Endothelial cell of umbilical vein (primary cell): ENCODE results near the gene SLC25A13.

ENCODE experiments used
- EZH2 ChIP-seq: IDR thresholded peaks from 2 replicates; pipeline ENCODE4 v1.6.1; 2012; ENCODE audit warnings: borderline replicate concordance, low read depth, mild to moderate bottlenecking, moderate library complexity, low read length, inconsistent platforms; ENCODE audit not compliant: severe bottlenecking
- GATA2 ChIP-seq: IDR thresholded peaks from 2 replicates; pipeline ENCODE4 v1.7.0; 2011; ENCODE audit warnings: low read depth, mild to moderate bottlenecking, moderate library complexity, mixed read lengths, low read length; ENCODE audit not compliant: insufficient read length, insufficient read depth
- MYC ChIP-seq: IDR thresholded peaks from one replicate; pipeline ENCODE4 v1.6.1; 2011; ENCODE audit warnings: mild to moderate bottlenecking, low read depth, low read length
- POLR2A ChIP-seq: IDR thresholded peaks from 2 replicates; pipeline ENCODE4 v1.6.1; 2012; ENCODE audit warnings: low read depth, mild to moderate bottlenecking, control low read depth, low read length
- POLR2AphosphoS5 ChIP-seq: IDR thresholded peaks from 2 replicates; pipeline ENCODE4 v1.6.1; 2012; ENCODE audit warnings: low read depth, mild to moderate bottlenecking, control low read depth, low read length, moderate library complexity; ENCODE audit not compliant: insufficient read depth
- TF ChIP-seq, protein P1 (sequence below), 2 donors: IDR thresholded peaks; 1 replicate in 1 of 2; 2 replicates in 1 of 2; pipeline ENCODE4 v1.5.1; 2011; ENCODE audit warnings: low read length in 2 of 2, mild to moderate bottlenecking in 2 of 2, moderate library complexity in 2 of 2, control low read depth in 1 of 2, inconsistent platforms in 1 of 2, low read depth in 1 of 2; ENCODE audit not compliant: insufficient read depth in 1 of 2; ENCODE audit errors: extremely low read depth in 1 of 2
- TF ChIP-seq, protein P2 (sequence below): IDR thresholded peaks from 2 replicates; pipeline ENCODE4 v1.6.1; 2011; ENCODE audit not compliant: insufficient read depth, insufficient read length

DNA sequence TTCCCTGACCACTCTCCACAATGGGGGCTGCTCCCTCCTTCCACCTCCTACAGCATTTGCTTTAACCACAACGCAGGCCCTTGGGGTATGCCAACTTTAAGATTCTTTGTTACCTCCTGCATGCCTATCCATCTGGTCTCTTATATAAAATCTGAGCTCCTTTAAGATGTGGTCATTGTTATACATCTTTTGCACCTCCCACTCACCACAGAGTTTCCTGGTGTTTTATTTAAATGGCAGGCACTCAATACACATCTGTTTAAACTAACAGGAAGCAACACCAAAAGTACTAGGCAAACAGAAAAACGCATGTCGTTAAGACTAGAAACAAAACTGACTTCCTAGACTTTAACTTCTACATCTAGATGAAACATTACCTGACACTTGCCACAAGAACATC, 36.3 kb downstream of the SLC25A13 start:
- TF ChIP-seq POLR2A (no peak), MYC (no peak), POLR2AphosphoS5 (no peak), EZH2 (no peak), GATA2 (no peak)
- TF ChIP-seq, protein P1, sequence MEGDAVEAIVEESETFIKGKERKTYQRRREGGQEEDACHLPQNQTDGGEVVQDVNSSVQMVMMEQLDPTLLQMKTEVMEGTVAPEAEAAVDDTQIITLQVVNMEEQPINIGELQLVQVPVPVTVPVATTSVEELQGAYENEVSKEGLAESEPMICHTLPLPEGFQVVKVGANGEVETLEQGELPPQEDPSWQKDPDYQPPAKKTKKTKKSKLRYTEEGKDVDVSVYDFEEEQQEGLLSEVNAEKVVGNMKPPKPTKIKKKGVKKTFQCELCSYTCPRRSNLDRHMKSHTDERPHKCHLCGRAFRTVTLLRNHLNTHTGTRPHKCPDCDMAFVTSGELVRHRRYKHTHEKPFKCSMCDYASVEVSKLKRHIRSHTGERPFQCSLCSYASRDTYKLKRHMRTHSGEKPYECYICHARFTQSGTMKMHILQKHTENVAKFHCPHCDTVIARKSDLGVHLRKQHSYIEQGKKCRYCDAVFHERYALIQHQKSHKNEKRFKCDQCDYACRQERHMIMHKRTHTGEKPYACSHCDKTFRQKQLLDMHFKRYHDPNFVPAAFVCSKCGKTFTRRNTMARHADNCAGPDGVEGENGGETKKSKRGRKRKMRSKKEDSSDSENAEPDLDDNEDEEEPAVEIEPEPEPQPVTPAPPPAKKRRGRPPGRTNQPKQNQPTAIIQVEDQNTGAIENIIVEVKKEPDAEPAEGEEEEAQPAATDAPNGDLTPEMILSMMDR (IDR thresholded peaks at IDR 0.05; ENCODE audit: extremely low read depth in 1 of 2, insufficient read depth in 1 of 2, low read depth in 1 of 2, low read length in 2 of 2): no peak
- TF ChIP-seq, protein P2, sequence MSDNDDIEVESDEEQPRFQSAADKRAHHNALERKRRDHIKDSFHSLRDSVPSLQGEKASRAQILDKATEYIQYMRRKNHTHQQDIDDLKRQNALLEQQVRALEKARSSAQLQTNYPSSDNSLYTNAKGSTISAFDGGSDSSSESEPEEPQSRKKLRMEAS: no peak
